GM12874 (cell line): ENCODE measurements around the gene SRRM4.

Experiments
- CTCF ChIP-seq: IDR thresholded peaks from 2 replicates; pipeline ENCODE4 v1.5.1; 2011; ENCODE audit warnings: low read depth, mild to moderate bottlenecking, control low read depth, low read length, moderate library complexity; ENCODE audit not compliant: insufficient read depth

SRRM4 gene

GRCh38 chr12:119075222-119075787, 94.0 kb downstream of the SRRM4 start:
- TF ChIP-seq CTCF = no peak

- no peak for TF ChIP-seq CTCF
Observed at GRCh38 chr12:119075918-119076317, 94.6 kb downstream of the SRRM4 start.

GRCh38 chr12:119079530-119079929, 98.2 kb downstream of the SRRM4 start:
- TF ChIP-seq CTCF = no peak

- no peak for TF ChIP-seq CTCF
Observed at GRCh38 chr12:119082016-119082415, 100.7 kb downstream of the SRRM4 start.

GRCh38 chr12:119082496-119082895, 101.2 kb downstream of the SRRM4 start:
- no peak for TF ChIP-seq CTCF

GRCh38 chr12:119088685-119089379, 107.5 kb downstream of the SRRM4 start:
- TF ChIP-seq CTCF = no peak

GRCh38 chr12:119089380-119090013, 108.2 kb downstream of the SRRM4 start:
- no peak for TF ChIP-seq CTCF
